ENCODE results near the gene AIFM3.
"Not testable (repeated sequence)": the region's sequence is repeated elsewhere in the genome, so short reads cannot be mapped to it uniquely, and the experiment has no call there.

The AIFM3 gene

GRCh38 chr22:20959578-20960461 is 7.2 kb upstream of the AIFM3 start:
- no peak for DNase-seq

DNA sequence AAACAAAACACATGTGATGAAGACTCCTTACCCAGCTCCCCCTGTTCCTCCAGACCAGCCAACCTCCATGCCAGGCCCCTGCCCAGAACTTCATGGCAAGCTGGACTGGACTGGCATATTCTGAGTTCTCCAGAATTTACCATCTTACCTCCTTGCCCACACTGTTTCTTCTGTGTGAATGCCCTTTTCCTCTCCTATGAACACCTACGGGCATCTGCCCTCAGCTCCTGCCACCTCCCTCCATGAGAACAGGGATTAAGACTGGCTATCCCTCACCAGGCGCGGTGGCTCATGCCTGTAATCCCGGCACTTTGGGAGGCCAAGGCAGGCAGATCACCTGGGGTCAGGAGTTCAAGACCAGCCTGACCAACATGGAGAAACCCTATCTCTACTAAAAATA is 6.4 kb upstream of the AIFM3 start:
- no peak for DNase-seq

DNA sequence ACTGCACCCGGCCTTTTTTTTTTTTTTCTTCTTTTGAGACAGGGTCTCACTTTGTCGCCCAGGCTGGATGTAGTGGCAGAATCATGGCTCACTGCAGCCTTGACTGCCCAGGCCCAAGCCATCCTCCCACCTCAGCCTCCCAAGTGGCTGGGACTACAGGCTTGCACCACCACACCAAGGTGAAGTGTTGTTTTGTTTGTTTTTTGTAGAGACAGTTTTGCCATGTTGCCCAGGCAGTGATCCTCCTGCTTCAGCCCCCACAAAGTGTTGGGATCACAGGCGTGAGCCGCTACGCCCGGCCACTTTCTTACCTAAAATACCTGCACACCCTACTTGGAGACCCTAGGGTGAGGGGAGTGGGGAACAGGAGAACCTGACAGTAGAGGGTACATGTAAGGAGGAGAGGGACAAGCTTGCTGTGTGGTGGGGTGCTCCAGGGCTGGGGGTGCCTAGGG is 4.5 kb upstream of the AIFM3 start:
- no peak for DNase-seq

DNA sequence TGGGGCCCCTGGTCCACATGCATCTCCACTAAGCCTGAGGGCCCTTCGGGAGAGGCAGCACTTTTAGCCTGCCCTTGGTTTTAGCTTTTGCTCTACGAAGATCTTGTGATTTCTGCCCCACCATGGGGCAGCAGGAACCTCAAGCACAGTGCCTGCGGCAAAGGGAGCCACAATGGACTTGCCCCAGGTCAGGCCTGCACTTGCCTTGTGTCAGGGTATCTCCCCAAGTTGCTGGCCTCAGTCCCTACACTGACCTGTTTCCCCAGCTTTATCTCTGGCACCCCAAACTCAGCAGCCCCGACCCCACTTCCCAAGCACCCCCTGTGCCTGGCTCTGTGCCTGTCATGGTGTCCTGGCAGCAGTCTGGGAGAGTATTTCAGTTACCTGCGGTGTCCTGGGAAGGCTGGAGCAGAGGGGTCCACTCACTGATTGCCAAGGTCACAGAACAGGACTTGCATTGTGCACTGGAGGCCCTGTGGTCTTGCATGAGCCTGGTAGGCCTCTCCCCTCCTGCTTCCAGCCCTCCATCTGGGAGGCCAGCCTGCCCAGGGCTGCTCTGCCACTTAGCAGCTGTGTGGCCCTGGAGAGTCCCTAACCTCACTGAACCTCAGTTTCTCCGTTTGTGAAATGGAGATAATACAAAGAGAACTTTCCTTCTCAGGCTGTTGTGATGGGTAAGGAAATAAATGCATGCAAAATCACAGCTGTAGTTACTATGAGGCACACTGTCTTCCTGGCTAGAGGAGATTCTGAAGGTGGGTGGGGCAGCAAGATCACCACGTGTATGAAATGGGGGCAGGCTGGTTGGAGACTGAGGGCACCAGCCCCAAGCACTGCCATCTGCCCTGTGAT is 3.6 kb upstream of the AIFM3 start:
- DNase-seq, result no peak

DNA sequence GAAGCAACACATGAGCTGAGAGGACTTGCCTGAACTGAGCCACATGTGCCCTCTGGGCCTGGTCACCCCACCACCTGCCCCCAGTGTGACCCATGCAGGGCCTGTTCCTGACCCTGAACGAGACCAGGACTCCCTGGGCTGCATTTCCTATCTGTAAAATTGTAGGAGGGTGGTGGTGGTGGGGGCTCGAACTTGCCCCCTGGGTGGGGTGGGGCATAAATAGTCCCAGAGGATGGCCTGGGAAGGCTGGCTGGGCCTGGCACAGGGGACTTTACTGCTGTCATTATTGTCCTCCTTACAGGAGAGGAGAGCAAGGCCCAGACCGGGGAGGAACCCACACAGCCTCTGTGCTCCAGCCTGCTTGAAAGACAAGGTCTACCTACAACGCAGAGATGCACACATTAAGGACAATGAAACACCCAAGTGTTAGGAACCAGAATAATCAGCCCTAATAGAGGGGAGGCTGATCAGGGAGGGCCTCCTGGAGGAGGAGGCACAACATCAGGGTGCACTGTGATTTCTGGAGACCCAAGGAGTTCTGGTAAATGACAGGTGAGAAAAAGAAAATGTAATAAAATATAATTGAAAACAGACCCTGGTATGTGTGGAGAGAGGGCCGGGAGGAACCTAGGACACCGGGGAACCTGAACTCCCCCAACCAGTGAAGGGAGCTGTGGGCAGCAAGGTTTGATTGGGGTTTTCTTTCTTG is 2.8 kb upstream of the AIFM3 start:
- no peak for DNase-seq

GRCh38 chr22:20964799-20965103 is 2.3 kb upstream of the AIFM3 start:
- DNase-seq, result no peak

GRCh38 chr22:20965104-20965887 is 1.8 kb upstream of the AIFM3 start:
- DNase-seq, result no peak

- no peak for DNase-seq
Observed at GRCh38 chr22:20965888-20966855, 883 bp upstream of the AIFM3 start.

DNA sequence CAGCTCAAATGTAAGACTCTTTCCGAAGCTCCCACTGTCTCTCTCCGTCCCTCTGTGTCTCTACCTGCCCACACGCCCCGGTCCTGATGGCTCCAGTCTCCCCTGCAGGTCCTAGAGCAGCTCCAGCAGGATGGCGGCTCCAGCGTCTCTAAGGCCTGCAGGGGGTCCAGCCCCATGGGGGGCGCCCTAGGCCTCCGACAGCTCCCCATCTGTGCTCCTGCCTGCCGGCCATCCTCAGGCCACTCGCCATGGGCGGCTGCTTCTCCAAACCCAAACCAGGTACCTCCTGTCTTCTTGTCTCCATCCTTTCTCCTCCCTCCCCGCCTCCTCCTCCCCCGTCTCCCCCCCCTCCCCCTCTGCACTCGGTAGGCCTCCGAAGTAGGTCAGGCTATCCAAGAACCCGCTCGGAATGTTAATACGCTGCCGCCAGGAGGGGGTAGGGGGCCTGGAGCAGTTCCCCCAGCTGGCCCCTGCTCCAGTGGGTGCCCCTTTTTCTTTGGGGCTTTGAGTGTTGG is 699 bp downstream of the AIFM3 start:
- DNase-seq, result no peak

GRCh38 chr22:20968281-20968977 is 1.4 kb downstream of the AIFM3 start:
- DNase-seq, result no peak

GRCh38 chr22:20970939-20971657 is 4.0 kb downstream of the AIFM3 start:
- DNase-seq, result no peak

DNA sequence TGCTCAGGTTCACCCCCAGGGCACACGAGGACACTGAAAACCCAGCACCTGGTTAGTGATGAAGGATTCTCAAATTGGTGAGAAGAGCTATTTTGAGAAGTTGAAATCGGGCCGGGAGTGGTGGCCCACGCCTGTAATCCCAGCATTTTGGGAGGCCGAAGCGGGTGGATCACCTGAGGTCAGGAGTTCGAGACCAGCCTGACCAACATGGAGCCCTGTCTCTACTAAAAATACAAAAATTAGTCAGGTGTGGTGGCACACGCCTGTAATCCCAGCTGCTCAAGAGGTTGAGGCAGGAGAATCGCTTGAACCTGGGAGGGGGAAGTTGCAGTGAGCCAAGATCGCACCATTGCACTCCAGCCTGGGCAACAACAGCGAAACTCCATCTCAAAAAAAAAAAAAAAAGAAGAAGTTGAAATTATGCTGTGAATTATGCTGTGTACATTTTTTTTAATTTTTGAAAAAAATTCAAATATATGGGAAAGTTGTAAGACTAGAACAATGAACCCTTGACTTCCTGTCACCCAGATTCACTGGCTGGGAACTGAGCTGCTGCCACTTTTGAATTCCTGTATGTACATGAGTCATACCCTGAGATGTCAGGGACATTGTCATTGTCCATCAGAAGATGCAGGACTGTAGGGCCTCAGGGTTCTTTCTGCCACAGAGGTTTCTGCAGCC is 5.1 kb downstream of the AIFM3 start:
- not testable (repeated sequence) for DNase-seq

DNA sequence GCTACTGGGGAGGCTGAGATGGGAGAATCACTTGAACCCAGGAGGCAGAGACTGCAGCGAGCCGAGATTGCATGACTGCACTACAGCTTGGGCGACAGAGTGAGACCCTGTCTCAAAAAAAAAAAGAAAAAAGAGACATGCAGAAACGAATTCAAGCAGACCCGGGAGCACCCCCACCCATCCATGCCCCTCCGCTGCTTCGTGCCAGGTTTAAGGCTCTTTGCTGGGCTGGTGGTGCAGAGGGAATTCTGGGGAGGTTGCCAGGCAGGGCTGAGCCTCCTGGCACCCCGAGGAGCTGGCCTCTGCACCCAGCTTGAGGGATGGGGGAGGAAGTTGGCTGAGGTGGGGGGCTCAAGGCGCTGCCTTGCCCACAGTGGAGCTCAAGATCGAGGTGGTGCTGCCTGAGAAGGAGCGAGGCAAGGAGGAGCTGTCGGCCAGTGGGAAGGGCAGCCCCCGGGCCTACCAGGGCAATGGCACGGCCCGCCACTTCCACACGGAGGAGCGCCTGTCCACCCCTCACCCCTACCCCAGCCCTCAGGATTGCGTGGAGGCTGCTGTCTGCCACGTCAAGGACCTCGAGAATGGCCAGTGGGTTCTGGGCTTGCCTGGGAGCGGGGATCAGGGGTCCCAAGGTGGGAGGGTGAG is 6.0 kb downstream of the AIFM3 start:
- DNase-seq, result no peak

- DNase-seq, result no peak
Observed at GRCh38 chr22:20973634-20974286, 6.7 kb downstream of the AIFM3 start.

DNA sequence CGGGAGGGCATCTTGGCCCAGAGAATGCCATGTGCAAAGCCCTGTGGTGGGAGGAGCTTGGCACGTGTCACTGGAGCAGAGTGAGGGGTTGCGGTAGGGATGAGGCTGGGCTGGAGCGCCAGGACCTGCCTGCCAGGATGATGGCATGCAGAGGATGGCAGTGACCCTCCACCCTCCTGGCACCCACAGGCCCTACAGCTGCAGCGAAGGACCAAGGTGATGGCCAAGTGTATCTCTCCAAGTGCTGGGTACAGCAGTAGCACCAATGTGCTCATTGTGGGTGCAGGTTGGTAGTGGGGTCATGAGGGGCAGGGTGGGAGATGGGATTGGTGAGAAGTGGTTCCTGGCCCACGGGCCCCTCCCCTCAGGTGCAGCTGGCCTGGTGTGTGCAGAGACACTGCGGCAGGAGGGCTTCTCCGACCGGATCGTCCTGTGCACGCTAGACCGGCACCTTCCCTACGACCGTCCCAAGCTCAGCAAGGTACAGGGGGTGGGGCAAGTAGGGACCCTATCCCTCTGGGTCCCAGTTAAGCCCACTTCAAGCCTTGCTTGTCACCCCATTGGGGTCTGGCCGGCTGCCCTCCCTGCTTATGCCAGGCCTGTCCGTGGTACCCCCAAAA is 7.4 kb downstream of the AIFM3 start:
- DNase-seq, result no peak

DNA sequence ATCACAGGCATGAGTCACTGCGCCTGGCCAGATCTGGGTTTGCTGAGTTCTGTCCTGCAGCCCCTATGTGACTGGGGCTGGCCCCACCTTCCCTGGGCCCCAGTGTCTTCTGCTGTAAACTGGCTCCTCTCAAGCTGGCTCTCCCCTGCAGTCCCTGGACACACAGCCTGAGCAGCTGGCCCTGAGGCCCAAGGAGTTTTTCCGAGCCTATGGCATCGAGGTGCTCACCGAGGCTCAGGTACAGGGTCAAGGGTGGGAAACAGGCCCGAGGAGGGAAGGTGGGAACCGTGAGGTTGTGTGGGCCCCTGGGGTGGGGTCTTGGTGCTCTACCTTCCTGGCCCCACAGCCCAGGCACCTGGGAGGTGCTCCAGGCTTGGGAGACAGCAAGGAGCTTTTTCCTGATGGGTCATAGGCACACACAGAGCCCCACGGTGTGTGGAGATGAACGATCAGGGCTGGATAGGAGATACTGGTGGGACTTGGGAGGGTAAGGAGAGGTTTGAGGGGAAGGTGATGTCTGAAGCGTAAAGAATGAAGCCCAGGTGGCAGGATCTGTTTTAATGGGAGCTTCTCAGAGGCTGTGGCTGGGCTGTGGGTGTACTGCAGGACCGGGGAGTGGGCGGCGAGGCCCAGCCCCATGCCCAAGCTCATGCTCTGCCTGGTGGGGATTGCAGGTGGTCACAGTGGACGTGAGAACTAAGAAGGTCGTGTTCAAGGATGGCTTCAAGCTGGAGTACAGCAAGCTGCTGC is 8.7 kb downstream of the AIFM3 start:
- no peak for DNase-seq

Measured in NCI-H1694 (cell line).